GM23338 (cell line): ENCODE results near the gene STEAP3. TPM values are rescaled to one million over a fixed set of nuclear protein-coding genes. Genes with fewer than 3 reads are reported as not detected.

Experiments used
- ATAC-seq: fragments of 200-7000 bp; cut with Tn5 transposase; 3 replicates; pipeline ENCODE4 v1.9.1; 2020
- DNase-seq: peaks from one replicate; pipeline ENCODE4 v3.0.0-alpha.2; 2015; ENCODE audit warnings: low spot score
- H2AFZ ChIP-seq: fragments of 200-600 bp; sonication (generic); 2 replicates; pipeline ENCODE4 v1.8.0; 2016; ENCODE audit warnings: antibody characterized with exemption, mild to moderate bottlenecking, moderate library complexity
- H3F3A ChIP-seq: fragments of 200-600 bp; sonication (generic); replicated peaks from 2 replicates; pipeline ENCODE4 v1.8.0; 2017; ENCODE audit warnings: antibody characterized with exemption, mixed run types, low read depth
- H3K27ac ChIP-seq: fragments of 200-600 bp; sonication (generic); 2 replicates; pipeline ENCODE4 v1.6.1; 2016; ENCODE audit warnings: low read depth
- H3K27me3 ChIP-seq: fragments of 200-600 bp; sonication (generic); 2 replicates; pipeline ENCODE4 v1.8.0; 2016; ENCODE audit warnings: mild to moderate bottlenecking, mixed run types, moderate library complexity; ENCODE audit not compliant: insufficient read depth
- H3K36me3 ChIP-seq: fragments of 200-600 bp; sonication (generic); 2 replicates; pipeline ENCODE4 v1.8.0; 2016; ENCODE audit warnings: mild to moderate bottlenecking; ENCODE audit not compliant: insufficient read depth
- H3K4me1 ChIP-seq: fragments of 200-600 bp; sonication (generic); 2 replicates; pipeline ENCODE4 v1.8.0; 2016; ENCODE audit warnings: mild to moderate bottlenecking, moderate library complexity; ENCODE audit not compliant: insufficient read depth
- H3K4me2 ChIP-seq: fragments of 200-600 bp; sonication (generic); 2 replicates; pipeline ENCODE4 v1.7.1; 2017; ENCODE audit warnings: mixed run types
- H3K4me3 ChIP-seq: fragments of 200-600 bp; sonication (generic); 2 replicates; pipeline ENCODE4 v1.6.1; 2016; ENCODE audit warnings: mixed run types
- H3K79me2 ChIP-seq: fragments of 200-600 bp; sonication (generic); replicated peaks from 2 replicates; pipeline ENCODE4 v1.8.0; 2017; ENCODE audit warnings: mild to moderate bottlenecking; ENCODE audit not compliant: insufficient read depth
- H3K9me2 ChIP-seq: fragments of 200-600 bp; sonication (generic); 2 replicates; pipeline ENCODE4 v1.8.0; 2017; ENCODE audit not compliant: insufficient read depth
- H4K20me1 ChIP-seq: fragments of 200-600 bp; sonication (generic); replicated peaks from 2 replicates; pipeline ENCODE4 v1.8.0; 2017; ENCODE audit warnings: mild to moderate bottlenecking; ENCODE audit not compliant: insufficient read depth
- H3K27ac Mint-ChIP-seq: 2 replicates; pipeline ENCODE4 v1.8.0; 2020; ENCODE audit warnings: inconsistent platforms, mild to moderate bottlenecking, moderate library complexity, mixed read lengths
- H3K27me3 Mint-ChIP-seq: 3 replicates; pipeline ENCODE4 v1.8.0; 2022; ENCODE audit warnings: low read depth, mild to moderate bottlenecking, moderate library complexity, mixed read lengths, inconsistent platforms; ENCODE audit not compliant: insufficient read depth, poor library complexity
- H3K36me3 Mint-ChIP-seq: 3 replicates; pipeline ENCODE4 v1.8.0; 2021; ENCODE audit warnings: low read depth, mild to moderate bottlenecking, inconsistent platforms, moderate library complexity, mixed read lengths
- H3K4me1 Mint-ChIP-seq: 3 replicates; pipeline ENCODE4 v1.8.0; 2020; ENCODE audit warnings: mild to moderate bottlenecking, inconsistent platforms, mixed read lengths
- H3K4me3 Mint-ChIP-seq: 3 replicates; pipeline ENCODE4 v1.8.0; 2021; ENCODE audit warnings: moderate library complexity, mild to moderate bottlenecking, inconsistent platforms, mixed read lengths
- H3K9me3 Mint-ChIP-seq: 3 replicates; pipeline ENCODE4 v1.8.0; 2020; ENCODE audit warnings: moderate library complexity, mild to moderate bottlenecking, inconsistent platforms, mixed read lengths
- CTCF ChIP-seq, 2 experiments: fragments of 200-600 bp in 1 of 2; sonication (generic) in 1 of 2; conservative IDR thresholded peaks; 2 replicates each; pipeline versions ENCODE4 v1.5.1 to v1.6.1; 2016 to 2017; ENCODE audit warnings: antibody characterized with exemption in 2 of 2, low read depth in 2 of 2, mild to moderate bottlenecking in 2 of 2, moderate library complexity in 1 of 2
- NANOG ChIP-seq: IDR thresholded peaks from 2 replicates; pipeline ENCODE4 v1.6.1; 2016; ENCODE audit warnings: antibody characterized with exemption, borderline replicate concordance
- POLR2AphosphoS5 ChIP-seq: IDR thresholded peaks from 2 replicates; pipeline ENCODE4 v1.6.1; 2016; ENCODE audit warnings: antibody characterized with exemption, low read depth
- REST ChIP-seq: IDR thresholded peaks from one replicate; pipeline ENCODE4 v1.6.1; 2018; ENCODE audit warnings: antibody characterized with exemption; ENCODE audit not compliant: unreplicated experiment
- ZNF331 ChIP-seq: fragments of 250-450 bp; sonication (Bioruptor Pico); IDR thresholded peaks from 2 replicates; pipeline ENCODE4 v1.5.0; 2020; ENCODE audit warnings: low read depth, mild to moderate bottlenecking, moderate library complexity
- ZNF462 ChIP-seq: fragments of 250-450 bp; sonication (Bioruptor Pico); IDR thresholded peaks from 2 replicates; pipeline ENCODE4 v1.5.0; 2020; ENCODE audit warnings: mild to moderate bottlenecking, moderate library complexity
- polyA plus RNA-seq: library from polyadenylated mRNA; unstranded; fragments of >200 nt; fragmentation: Nextera tagmentation; extraction: Ambion mirVana; gene quantifications from 2 replicates; pipeline ENCODE4 v1.2.1, GENCODE V29; 2016
- total RNA-seq: library from RNA; depleted of rRNA; stranded (reverse); fragments of >200 nt; shearing (Covaris generic); gene quantifications from 2 replicates; pipeline ENCODE4 v1.2.3, GENCODE V29; 2014

The STEAP3 gene
- total and polyA plus RNA-seq, 2 experiments from 2014 or later: 8.6 to 27.3 TPM

- TF ChIP-seq ZNF462 (CRISPR knock-in tag) (no peak), NANOG (no peak), REST (no peak), POLR2AphosphoS5 (no peak), CTCF (conservative IDR thresholded peaks at IDR 0.05; ENCODE audit: low read depth in 2 of 2) (no peak), ZNF331 (CRISPR knock-in tag) (no peak)
- Mint-ChIP-seq H3K9me3 (no peaks in the 10 kb centered on the region), H3K27ac (no peak overlapping the region), H3K4me1 (peaks cover 51% of the 10 kb centered on the region), H3K4me3 (no peak overlapping the region), H3K27me3 (peaks cover 30% of the 10 kb centered on the region), H3K36me3 (no peaks in the 10 kb centered on the region)
- peaks cover 46% of the 10 kb centered on the region for H3K4me1 ChIP-seq
- 0 out of 2 replicates have a peak, but pooled peaks cover 5% of the 10 kb centered on the region for H3K79me2 ChIP-seq
- no peak overlapping the region for H2AFZ ChIP-seq
- ATAC-seq (no peak), DNase-seq (no peak)
- peaks cover 4% of the 10 kb centered on the region; the same call in 1 of the 2 replicates for H3K9me2 ChIP-seq
- H4K20me1 ChIP-seq: 0 out of 2 replicates have a peak, but pooled peaks cover 3% of the 10 kb centered on the region
- no peak overlapping the region for H3K4me2 ChIP-seq
- H3K27ac ChIP-seq: no peak overlapping the region
- H3K27me3 ChIP-seq: peaks cover 14% of the 10 kb centered on the region
- no peak overlapping the region for H3K4me3 ChIP-seq
- H3F3A ChIP-seq: no peaks in the 10 kb centered on the region
- H3K36me3 ChIP-seq: no peaks in the 10 kb centered on the region
These were observed 2.0 kb upstream of the STEAP3 start for GRCh38 chr2:119221609-119222008.
